IMR-90 (cell line): ENCODE measurements around the gene KCNAB1. TPM values are rescaled to one million over a fixed set of nuclear protein-coding genes. Genes with fewer than 3 reads are reported as not detected.
A peak's percentile ranks its signal among the peaks of the same experiment; 100 is the strongest.

Experiments used
- ATAC-seq: fragments of 200-7000 bp; cut with Tn5 transposase; 2 replicates; pipeline ENCODE4 v1.9.1; 2020; ENCODE audit warnings: low read depth, mild to moderate bottlenecking, moderate library complexity
- BruUV-seq: library from RNA; stranded (reverse); fragments of 400-500 nt; replicated peaks from 2 replicates; lab custom pipeline; 2021; lab: Mats Ljungman, UMichigan
- CTCF ChIA-PET: fragments of 300-600 bp; formaldehyde crosslinking; extraction: SDS; loops from one replicate; lab custom pipeline; 2021; ENCODE audit warnings: antibody characterized with exemption; lab: Yijun Ruan, JAX
- POLR2A ChIA-PET: fragments of 300-600 bp; sonication (Branson Sonifier 250); formaldehyde crosslinking; loops from one replicate; lab custom pipeline; 2022; ENCODE audit warnings: antibody characterized with exemption; ENCODE audit not compliant: unreplicated experiment; lab: Charles Lee
- DNase-seq: peaks from one replicate; pipeline ENCODE4 v3.0.0; 2013
- H2AFZ ChIP-seq: replicated peaks from 2 replicates; pipeline ENCODE3; 2013; ENCODE audit warnings: low read length, mild to moderate bottlenecking; ENCODE audit not compliant: poor library complexity
- H2AK5ac ChIP-seq: 2 replicates; pipeline ENCODE4 v1.6.1; 2013; ENCODE audit warnings: low read depth, low read length, inconsistent platforms
- H2AK9ac ChIP-seq: replicated peaks from 2 replicates; pipeline ENCODE3; 2013; ENCODE audit warnings: mild to moderate bottlenecking, low read depth, low read length, moderate library complexity; ENCODE audit not compliant: poor library complexity
- H2BK120ac ChIP-seq: 2 replicates; pipeline ENCODE4 v1.6.1; 2013; ENCODE audit warnings: low read depth, low read length, inconsistent platforms
- H2BK15ac ChIP-seq: 3 replicates; pipeline ENCODE4 v1.6.1; 2013; ENCODE audit warnings: low read depth, low read length, inconsistent platforms
- H2BK20ac ChIP-seq: 2 replicates; pipeline ENCODE4 v1.6.1; 2013; ENCODE audit warnings: low read depth, mild to moderate bottlenecking, inconsistent platforms, low read length, moderate library complexity
- H2BK5ac ChIP-seq: 2 replicates; pipeline ENCODE4 v1.6.1; 2013; ENCODE audit warnings: mild to moderate bottlenecking, low read depth, low read length, inconsistent platforms; ENCODE audit not compliant: poor library complexity, severe bottlenecking
- H3K14ac ChIP-seq: replicated peaks from 2 replicates; pipeline ENCODE4 v1.6.1; 2013; ENCODE audit warnings: low read depth, low read length, inconsistent platforms
- H3K18ac ChIP-seq: 2 replicates; pipeline ENCODE4 v1.6.1; 2013; ENCODE audit warnings: low read depth, low read length, control low read depth
- H3K23ac ChIP-seq: 2 replicates; pipeline ENCODE4 v1.6.1; 2013; ENCODE audit warnings: low read depth, low read length, inconsistent platforms
- H3K27ac ChIP-seq: 2 replicates; pipeline ENCODE4 v1.5.1; 2013; ENCODE audit warnings: mild to moderate bottlenecking, control low read depth, low read length; ENCODE audit not compliant: insufficient read depth
- H3K27me3 ChIP-seq: 2 replicates; pipeline ENCODE4 v1.6.1; 2013; ENCODE audit warnings: low read length; ENCODE audit not compliant: control insufficient read depth, insufficient read depth
- H3K36me3 ChIP-seq: 2 replicates; pipeline ENCODE4 v1.6.1; 2013; ENCODE audit warnings: low read length, mixed read lengths; ENCODE audit not compliant: control insufficient read depth, insufficient read depth
- H3K4ac ChIP-seq: 2 replicates; pipeline ENCODE4 v1.6.1; 2013; ENCODE audit warnings: low read depth, low read length, inconsistent platforms
- H3K4me1 ChIP-seq: 2 replicates; pipeline ENCODE4 v1.6.1; 2013; ENCODE audit warnings: low read length, mixed read lengths; ENCODE audit not compliant: control insufficient read depth, insufficient read depth
- H3K4me2 ChIP-seq: 2 replicates; pipeline ENCODE4 v1.6.1; 2013; ENCODE audit warnings: low read depth, mild to moderate bottlenecking, control low read depth, low read length, moderate library complexity
- H3K4me3 ChIP-seq: 2 replicates; pipeline ENCODE4 v1.5.1; 2013; ENCODE audit warnings: low read depth, mild to moderate bottlenecking, control low read depth, low read length, moderate library complexity; ENCODE audit not compliant: insufficient read depth
- H3K56ac ChIP-seq: 2 replicates; pipeline ENCODE4 v1.6.1; 2013; ENCODE audit warnings: low read length, inconsistent platforms; ENCODE audit not compliant: insufficient read depth; ENCODE audit errors: extremely low read depth
- H3K79me1 ChIP-seq, 2 experiments: 2 replicates each; pipeline ENCODE4 v1.6.1; 2013; ENCODE audit warnings: low read length in 2 of 2, inconsistent platforms in 1 of 2, low read depth in 1 of 2
- H3K9ac ChIP-seq: 2 replicates; pipeline ENCODE4 v1.6.1; 2013; ENCODE audit warnings: low read depth, low read length, control low read depth
- H3K9me1 ChIP-seq: 2 replicates; pipeline ENCODE4 v1.6.1; 2013; ENCODE audit warnings: low read length, inconsistent platforms; ENCODE audit not compliant: insufficient read depth
- H3K9me3 ChIP-seq: 2 replicates; pipeline ENCODE4 v1.6.1; 2013; ENCODE audit warnings: low read length; ENCODE audit not compliant: control insufficient read depth, insufficient read depth
- H4K20me1 ChIP-seq: 2 replicates; pipeline ENCODE4 v1.6.1; 2013; ENCODE audit warnings: low read length, inconsistent platforms; ENCODE audit not compliant: insufficient read depth
- H4K5ac ChIP-seq: 2 replicates; pipeline ENCODE4 v1.6.1; 2013; ENCODE audit warnings: mild to moderate bottlenecking, low read depth, low read length, control low read depth
- H4K8ac ChIP-seq, 2 experiments: 2 replicates each; pipeline ENCODE4 v1.6.1; 2013; ENCODE audit warnings: low read depth in 2 of 2, low read length in 2 of 2, control low read depth in 1 of 2, inconsistent platforms in 1 of 2
- H4K91ac ChIP-seq: 2 replicates; pipeline ENCODE4 v1.6.1; 2013; ENCODE audit warnings: low read depth, low read length, inconsistent platforms; ENCODE audit not compliant: insufficient read depth
- FOS ChIP-seq: fragments of 150-350 bp; IDR thresholded peaks from 2 replicates; pipeline ENCODE4 v1.6.1; 2016; ENCODE audit warnings: low read depth, low read length
- POLR2A ChIP-seq: IDR thresholded peaks from 2 replicates; pipeline ENCODE4 v1.6.1; 2012; ENCODE audit warnings: mild to moderate bottlenecking, low read depth, low read length
- WGBS, 2 experiments: methylation state at CpG; one replicate each; pipeline versions ENCODE4 v1.1.5 to v1.1.7; 2013; ENCODE audit warnings: missing lambda C conversion rate in 2 of 2; ENCODE audit not compliant: insufficient read length in 1 of 2; ENCODE audit errors: extremely low coverage in 2 of 2; 5-methylcytosine and 5-hydroxymethylcytosine counted together
- dilution Hi-C: fragments of 300-500 bp; cut with HindIII; formaldehyde crosslinking; loops from one replicate; pipeline ENCODE4 v1.14.3; 2018; ENCODE audit warnings: low sequenced_read_pairs; ENCODE audit not compliant: unreplicated experiment
- in situ Hi-C: fragments of 300-500 bp; cut with MboI; formaldehyde crosslinking; loops from 3 replicates; pipeline ENCODE4 v1.14.3; 2019; ENCODE audit warnings: low sequenced_read_pairs, inconsistent platforms, mixed read lengths
- intact Hi-C: fragments of 100-400 bp; cut with micrococcal nuclease; formaldehyde crosslinking; loops from 2 replicates; pipeline ENCODE4 v1.10.0; 2022
- polyA plus RNA-seq, 3 experiments: library from polyadenylated mRNA; depleted of rRNA; stranded (reverse); fragments of >200 nt; gene quantifications; 2 replicates each; pipeline ENCODE4 v1.2.3, GENCODE V29; 2012; ENCODE audit warnings: low replicate concordance in 1 of 3
- total RNA-seq: library from RNA; depleted of rRNA; stranded (reverse); fragments of >200 nt; gene quantifications from 2 replicates; pipeline ENCODE4 v1.2.3, GENCODE V29; 2012

The KCNAB1 gene
- total and polyA plus RNA-seq, 2 of the 4 experiments (the other 2 are of a cell fraction), result under 0.01 to 0.07 TPM

GRCh38 chr3:156530980-156531379 is 410.6 kb downstream of the KCNAB1 start:
- Histone ChIP-seq H2AK9ac (no peak overlapping the region), H2BK15ac (no peak overlapping the region), H2AK5ac (no peak overlapping the region), H4K8ac (no peak overlapping the region), H3K4me3 (no peak overlapping the region), H2BK5ac (no peak overlapping the region), H3K9me3 (no peaks in the 10 kb centered on the region), H4K91ac (no peak overlapping the region), H3K36me3 (no peaks in the 10 kb centered on the region), H4K5ac (no peak overlapping the region), H3K23ac (no peak overlapping the region), H3K9me1 (peaks cover 11% of the 10 kb centered on the region), H3K9ac (no peak overlapping the region), H3K4me2 (no peak overlapping the region), H3K14ac (no peak overlapping the region), H2BK120ac (no peak overlapping the region), H3K56ac (no peak overlapping the region), H2AFZ (no peak overlapping the region), H3K4ac (no peak overlapping the region), H3K79me1 (peaks cover 0 to 21% of the 10 kb centered on the region in 2 experiments; a peak in 2 of 4 replicates), H3K18ac (no peak overlapping the region), H3K27me3 (no peaks in the 10 kb centered on the region), H3K27ac (no peak overlapping the region), H2BK20ac (no peak overlapping the region), H4K20me1 (peaks cover 16% of the 10 kb centered on the region), H3K4me1 (peaks cover 12% of the 10 kb centered on the region)
- in situ Hi-C loops, result loop anchor here (25.0 kb wide), 1 partner anchor 306 kb away; the partner anchor contains the start of gene LEKR1
- ATAC-seq (no peak), DNase-seq (no peak)
- dilution Hi-C loops, result no loop called here
- 94% methylated on average over 2 of the region's 5 CpGs; no CpG with 5 or more reads in 1 of the 2 experiments for WGBS, 2 experiments
- intact Hi-C loops, result no loop called here
- CTCF ChIA-PET, result no interaction called here
- TF ChIP-seq POLR2A (0 out of 2 replicates have a peak, but pooled peaks have one; percentile 11), FOS (no peak)
- POLR2A ChIA-PET, result interaction anchor here (0.6 kb wide), 1 partner anchor 18 kb away, joined by 3 read pairs; no protein-coding TSS in a partner anchor
- no TSS peak for BruUV-seq
